H1 (cell line): Measurements from ENCODE around the gene MAS1. TPM values are rescaled to one million over a fixed set of nuclear protein-coding genes. Genes with fewer than 3 reads are reported as not detected.

Experiments used
- CTCF ChIA-PET: fragments of 300-600 bp; sonication (Branson Sonifier 250); formaldehyde crosslinking; loops from one replicate; lab custom pipeline; 2021; ENCODE audit not compliant: partially characterized antibody; lab: Charles Lee
- POLR2A ChIA-PET: fragments of 300-600 bp; sonication (Branson Sonifier 250); formaldehyde crosslinking; loops from one replicate; lab custom pipeline; 2021; ENCODE audit warnings: inconsistent platforms; ENCODE audit not compliant: partially characterized antibody; lab: Charles Lee
- DNase-seq, 2 experiments: peaks; one replicate each; pipeline versions ENCODE4 v3.0.0 to v3.0.0-alpha.2; 2010 to 2022; ENCODE audit warnings: low spot score in 2 of 2, low read depth in 1 of 2, mixed read lengths in 1 of 2
- FAIRE-seq: peaks from 2 replicates; lab custom pipeline; 2011; peaks lifted over from hg19 to GRCh38; lab: Jason Lieb, UNC
- H2AFZ ChIP-seq: 2 replicates; pipeline ENCODE4 v1.8.1; 2012; ENCODE audit warnings: low read length, inconsistent platforms
- H2AK5ac ChIP-seq: 2 replicates; pipeline ENCODE4 v1.6.1; 2013; ENCODE audit warnings: low read depth, low read length
- H2BK120ac ChIP-seq: replicated peaks from 2 replicates; pipeline ENCODE3; 2013; ENCODE audit warnings: low read depth, low read length, inconsistent platforms
- H2BK12ac ChIP-seq: 2 replicates; pipeline ENCODE4 v1.6.1; 2013; ENCODE audit warnings: low read depth, low read length
- H2BK15ac ChIP-seq: 2 replicates; pipeline ENCODE4 v1.6.1; 2013; ENCODE audit warnings: low read length
- H2BK20ac ChIP-seq: 2 replicates; pipeline ENCODE4 v1.6.1; 2013; ENCODE audit warnings: low read length
- H2BK5ac ChIP-seq: 2 replicates; pipeline ENCODE4 v1.6.1; 2013; ENCODE audit warnings: low read depth, low read length
- H3K14ac ChIP-seq: 2 replicates; pipeline ENCODE4 v1.6.1; 2013; ENCODE audit warnings: inconsistent platforms; ENCODE audit not compliant: insufficient read length
- H3K18ac ChIP-seq: 2 replicates; pipeline ENCODE4 v1.6.1; 2013; ENCODE audit warnings: low read length; ENCODE audit errors: extremely low read depth
- H3K23ac ChIP-seq: 2 replicates; pipeline ENCODE4 v1.6.1; 2013; ENCODE audit warnings: inconsistent platforms; ENCODE audit not compliant: insufficient read length
- H3K23me2 ChIP-seq: 2 replicates; pipeline ENCODE4 v1.6.1; 2013; ENCODE audit warnings: low read depth, low read length
- H3K27ac ChIP-seq: 2 replicates; pipeline ENCODE4 v1.6.1; 2011; ENCODE audit warnings: low read depth, low read length, inconsistent platforms
- H3K27me3 ChIP-seq, 4 experiments: replicated peaks in 1 of 4; 1 replicate in 1 of 4; 2 replicates in 3 of 4; pipeline versions ENCODE4 v1.6.1 to v1.8.1; 2011 to 2013; ENCODE audit warnings: low read length in 3 of 4, mild to moderate bottlenecking in 3 of 4, inconsistent platforms in 2 of 4, mixed read lengths in 2 of 4, moderate library complexity in 1 of 4; ENCODE audit not compliant: control insufficient read depth in 3 of 4, insufficient read depth in 3 of 4; ENCODE audit errors: extremely low read depth in 1 of 4
- H3K36me3 ChIP-seq, 4 experiments: 2 replicates each; pipeline versions ENCODE4 v1.6.1 to v1.8.1; 2011 to 2013; ENCODE audit warnings: mild to moderate bottlenecking in 4 of 4, low read length in 3 of 4, moderate library complexity in 2 of 4, control low read depth in 1 of 4, inconsistent platforms in 1 of 4; ENCODE audit not compliant: insufficient read depth in 4 of 4, control insufficient read depth in 2 of 4
- H3K4ac ChIP-seq: replicated peaks from 2 replicates; pipeline ENCODE3; 2013; ENCODE audit warnings: low read length, low read depth, mixed read lengths, inconsistent platforms; ENCODE audit not compliant: insufficient read length
- H3K4me1 ChIP-seq, 4 experiments: replicated peaks in 1 of 4; 1 replicate in 1 of 4; 2 replicates in 3 of 4; pipeline versions ENCODE4 v1.6.1 to v1.8.1; 2011 to 2013; ENCODE audit warnings: low read length in 3 of 4, inconsistent platforms in 2 of 4, mixed read lengths in 1 of 4; ENCODE audit not compliant: insufficient read depth in 4 of 4, control insufficient read depth in 3 of 4
- H3K4me2 ChIP-seq, 2 experiments: 2 replicates each; pipeline versions ENCODE4 v1.6.1 to v1.8.1; 2011 to 2013; ENCODE audit warnings: low read depth in 2 of 2, low read length in 2 of 2, control low read depth in 1 of 2, inconsistent platforms in 1 of 2, mild to moderate bottlenecking in 1 of 2; ENCODE audit not compliant: insufficient read depth in 1 of 2
- H3K4me3 ChIP-seq, 4 experiments: fragments of 200-600, 300-600 bp in 1 of 4; sonication (generic), shearing (Covaris generic), sonication (Bioruptor Twin) in 1 of 4; 2 replicates each; pipeline versions ENCODE4 v1.5.1 to v1.8.1; 2011 to 2016; ENCODE audit warnings: low read length in 4 of 4, low read depth in 3 of 4, control low read depth in 2 of 4, inconsistent platforms in 2 of 4, mild to moderate bottlenecking in 2 of 4, mixed read lengths in 1 of 4, moderate library complexity in 1 of 4; ENCODE audit not compliant: insufficient read depth in 2 of 4; ENCODE audit errors: extremely low read depth in 1 of 4
- H3K56ac ChIP-seq: replicated peaks from 2 replicates; pipeline ENCODE3; 2013; ENCODE audit warnings: low read depth, mild to moderate bottlenecking, mixed read lengths, low read length, inconsistent platforms; ENCODE audit not compliant: insufficient read length
- H3K79me1 ChIP-seq: 2 replicates; pipeline ENCODE4 v1.6.1; 2013; ENCODE audit warnings: low read depth, low read length, control low read depth
- H3K79me2 ChIP-seq, 2 experiments: 2 replicates each; pipeline versions ENCODE4 v1.6.1 to v1.8.1; 2012 to 2013; ENCODE audit warnings: low read length in 2 of 2, mild to moderate bottlenecking in 2 of 2, inconsistent platforms in 1 of 2; ENCODE audit not compliant: insufficient read depth in 2 of 2, control insufficient read depth in 1 of 2
- H3K9ac ChIP-seq, 4 experiments: replicated peaks in 1 of 4; 1 replicate in 1 of 4; 2 replicates in 3 of 4; pipeline versions ENCODE4 v1.6.1 to v1.8.1; 2011 to 2013; ENCODE audit warnings: low read depth in 3 of 4, low read length in 3 of 4, control low read depth in 2 of 4, mild to moderate bottlenecking in 2 of 4, moderate library complexity in 2 of 4, inconsistent platforms in 1 of 4; ENCODE audit errors: extremely low read depth in 1 of 4
- H3K9me3 ChIP-seq, 2 experiments: 2 replicates each; pipeline versions ENCODE4 v1.6.1 to v1.8.1; 2012 to 2013; ENCODE audit warnings: mild to moderate bottlenecking in 2 of 2, moderate library complexity in 2 of 2, control low read depth in 1 of 2, inconsistent platforms in 1 of 2, low read depth in 1 of 2, low read length in 1 of 2, mixed read lengths in 1 of 2; ENCODE audit not compliant: insufficient read depth in 2 of 2
- H4K20me1 ChIP-seq, 2 experiments: replicated peaks in 1 of 2; 2 replicates each; pipeline versions ENCODE3 to v1.8.1; 2011 to 2013; ENCODE audit warnings: inconsistent platforms in 2 of 2, low read length in 2 of 2, mild to moderate bottlenecking in 1 of 2; ENCODE audit not compliant: insufficient read depth in 2 of 2, control insufficient read depth in 1 of 2
- H4K5ac ChIP-seq: 2 replicates; pipeline ENCODE4 v1.6.1; 2013; ENCODE audit warnings: low read length, low read depth, mixed read lengths, inconsistent platforms; ENCODE audit not compliant: insufficient read length
- H4K8ac ChIP-seq: 2 replicates; pipeline ENCODE4 v1.8.0; 2013; ENCODE audit warnings: mild to moderate bottlenecking, moderate library complexity, low read length, inconsistent platforms; ENCODE audit not compliant: insufficient read depth; ENCODE audit errors: extremely low read depth
- H4K91ac ChIP-seq: replicated peaks from 2 replicates; pipeline ENCODE3; 2013; ENCODE audit warnings: low read length, mixed read lengths, inconsistent platforms; ENCODE audit not compliant: insufficient read length
- BCL11A ChIP-seq, 2 experiments: IDR thresholded peaks; one replicate each; pipeline ENCODE4 v1.6.1; 2011; ENCODE audit warnings: low read depth in 2 of 2, low read length in 2 of 2, mild to moderate bottlenecking in 2 of 2
- CHD2 ChIP-seq: IDR thresholded peaks from 2 replicates; pipeline ENCODE4 v1.6.1; 2012; ENCODE audit warnings: low read length, improper control_type of control experiment
- CTBP2 ChIP-seq: IDR thresholded peaks from 2 replicates; pipeline ENCODE4 v1.7.0; 2011; ENCODE audit warnings: borderline replicate concordance, mild to moderate bottlenecking, moderate library complexity, mixed read lengths, low read length; ENCODE audit not compliant: insufficient read depth, insufficient read length
- JUND ChIP-seq: IDR thresholded peaks from 2 replicates; pipeline ENCODE4 v1.6.1; 2011; ENCODE audit warnings: mild to moderate bottlenecking, improper control_type of control experiment, low read length
- POLR2A ChIP-seq, 2 experiments: IDR thresholded peaks; 1 replicate in 1 of 2; 2 replicates in 1 of 2; pipeline ENCODE4 v1.6.1; 2011; ENCODE audit warnings: low read depth in 2 of 2, low read length in 2 of 2, mild to moderate bottlenecking in 2 of 2; ENCODE audit errors: control extremely low read depth in 1 of 2
- RBBP5 ChIP-seq: IDR thresholded peaks from 2 replicates; pipeline ENCODE4 v1.7.1; 2012; ENCODE audit warnings: low read depth, mild to moderate bottlenecking, inconsistent platforms, low read length, moderate library complexity, borderline replicate concordance
- SP4 ChIP-seq: IDR thresholded peaks from 2 replicates; pipeline ENCODE4 v1.6.1; 2012; ENCODE audit warnings: low read length, inconsistent platforms
- TBP ChIP-seq: IDR thresholded peaks from 2 replicates; pipeline ENCODE4 v1.6.1; 2011; ENCODE audit warnings: low read depth, low read length, improper control_type of control experiment
- TEAD4 ChIP-seq: IDR thresholded peaks from 2 replicates; pipeline ENCODE4 v1.6.1; 2012; ENCODE audit warnings: low read depth, low read length, inconsistent platforms, mixed read lengths
- WGBS, 2 experiments: shearing (Covaris generic) in 1 of 2; methylation state at CpG; one replicate each; pipeline versions ENCODE4 v1.1.6 to v1.1.7; 2013 to 2015; ENCODE audit warnings: low lambda C conversion rate in 2 of 2, mixed read lengths in 2 of 2, inconsistent platforms in 1 of 2, low coverage in 1 of 2, missing lambda C conversion rate in 1 of 2; ENCODE audit not compliant: insufficient replicate concordance in 2 of 2, insufficient coverage in 1 of 2, insufficient read length in 1 of 2; ENCODE audit errors: extremely low coverage in 1 of 2, missing lambda C conversion rate in 1 of 2; 5-methylcytosine and 5-hydroxymethylcytosine counted together
- polyA plus RNA-seq, 7 experiments: library from polyadenylated mRNA; depleted of rRNA in 3 of 7; stranded (reverse) in 5 of 7; unstranded in 2 of 7; fragments of >200 nt in 5 of 7; fragments of 200-250 nt in 2 of 7; gene quantifications; 1 replicate in 5 of 7; 2 replicates in 1 of 7; 4 replicates in 1 of 7; pipeline versions ENCODE4 v1.2.1 to v1.2.3, GENCODE V29; 2011 to 2013; ENCODE audit warnings: missing spikeins in 2 of 7, mixed read lengths in 2 of 7
- total RNA-seq: library from RNA; stranded (reverse); fragmentation: NEBNext Ultra II Directional; extraction: Animal tissue kit (Norgen Biotek cat#: 25700); gene quantifications from 2 replicates; pipeline ENCODE4 v1.2.1, GENCODE V29; 2021
- TF ChIP-seq, protein P1 (sequence below): IDR thresholded peaks from 2 replicates; pipeline ENCODE4 v1.6.1; 2012; ENCODE audit warnings: inconsistent platforms
- TF ChIP-seq, protein P2 (sequence below): IDR thresholded peaks from 2 replicates; pipeline ENCODE4 v1.6.1; 2011; ENCODE audit warnings: low read depth, mild to moderate bottlenecking, low read length; ENCODE audit not compliant: insufficient read depth
- TF ChIP-seq, protein P3 (sequence below), 3 experiments: IDR thresholded peaks; 1 replicate in 2 of 3; 2 replicates in 1 of 3; pipeline versions ENCODE4 v1.5.1 to v1.6.1; 2011; ENCODE audit warnings: low read length in 3 of 3, mild to moderate bottlenecking in 3 of 3, inconsistent platforms in 2 of 3, low read depth in 1 of 3, moderate library complexity in 1 of 3; ENCODE audit not compliant: insufficient read depth in 1 of 3; ENCODE audit errors: control extremely low read depth in 1 of 3

Gene MAS1
- total and polyA plus RNA-seq, 2 of the 8 experiments (the other 6 are each of a cell fraction or from before 2014, with no cell fraction given): 0.02 TPM; not detected in 1

DNA sequence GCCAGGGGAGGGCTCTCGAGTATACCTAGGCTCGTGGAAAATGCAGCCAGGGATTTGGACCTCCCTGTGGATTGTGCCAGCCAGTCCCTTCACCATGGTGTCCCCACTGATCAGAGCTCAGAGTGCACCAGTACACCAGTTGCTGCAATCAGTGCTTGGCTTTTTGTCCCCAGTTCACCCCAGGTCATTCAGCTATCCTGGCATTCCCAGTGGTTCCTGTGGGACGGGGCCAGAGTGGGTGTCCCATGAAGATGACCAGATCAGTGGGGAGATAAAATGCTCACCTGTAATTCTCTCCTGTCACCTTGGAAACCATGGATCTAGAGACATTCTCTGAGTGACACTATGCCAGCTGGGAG is 23.8 kb downstream of the MAS1 start:
- FAIRE-seq: no peak
- H2BK20ac ChIP-seq: no peak overlapping the region
- no peaks in the 10 kb centered on the region for H3K79me2 ChIP-seq
- WGBS, 2 experiments: 78% methylated on average over 3 of the region's 3 CpGs; no CpG with 5 or more reads in 1 of the 2 experiments
- DNase-seq: no peak
- no peak overlapping the region for H2BK5ac ChIP-seq
- no peaks in the 10 kb centered on the region for H3K27me3 ChIP-seq
- H4K20me1 ChIP-seq: no peaks in the 10 kb centered on the region
- H2BK12ac ChIP-seq: no peak overlapping the region
- H3K4me2 ChIP-seq: no peak overlapping the region
- H2AK5ac ChIP-seq: no peak overlapping the region
- H3K27ac ChIP-seq: no peak overlapping the region
- no peaks in the 10 kb centered on the region for H3K79me1 ChIP-seq
- no peak overlapping the region for H3K14ac ChIP-seq
- H2BK120ac ChIP-seq: no peak overlapping the region
- H4K5ac ChIP-seq: no peak overlapping the region
- H3K23ac ChIP-seq: no peak overlapping the region
- H3K4ac ChIP-seq: no peak overlapping the region
- H3K9me3 ChIP-seq: no peaks in the 10 kb centered on the region
- ChIA-PET POLR2A (no interaction called here), CTCF (no interaction called here)
- no peaks in the 10 kb centered on the region for H3K36me3 ChIP-seq
- no peak overlapping the region for H4K91ac ChIP-seq
- H2BK15ac ChIP-seq: no peak overlapping the region
- no peak overlapping the region for H2AFZ ChIP-seq
- no peak overlapping the region for H3K9ac ChIP-seq
- no peaks in the 10 kb centered on the region for H3K4me1 ChIP-seq
- no peak overlapping the region for H4K8ac ChIP-seq
- H3K23me2 ChIP-seq: no peaks in the 10 kb centered on the region
- no peak overlapping the region for H3K56ac ChIP-seq
- no peak overlapping the region for H3K4me3 ChIP-seq
- no peak overlapping the region for H3K18ac ChIP-seq
- TF ChIP-seq, protein P1, sequence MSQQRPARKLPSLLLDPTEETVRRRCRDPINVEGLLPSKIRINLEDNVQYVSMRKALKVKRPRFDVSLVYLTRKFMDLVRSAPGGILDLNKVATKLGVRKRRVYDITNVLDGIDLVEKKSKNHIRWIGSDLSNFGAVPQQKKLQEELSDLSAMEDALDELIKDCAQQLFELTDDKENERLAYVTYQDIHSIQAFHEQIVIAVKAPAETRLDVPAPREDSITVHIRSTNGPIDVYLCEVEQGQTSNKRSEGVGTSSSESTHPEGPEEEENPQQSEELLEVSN: no peak
- TF ChIP-seq, protein P2, sequence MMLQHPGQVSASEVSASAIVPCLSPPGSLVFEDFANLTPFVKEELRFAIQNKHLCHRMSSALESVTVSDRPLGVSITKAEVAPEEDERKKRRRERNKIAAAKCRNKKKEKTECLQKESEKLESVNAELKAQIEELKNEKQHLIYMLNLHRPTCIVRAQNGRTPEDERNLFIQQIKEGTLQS: no peak
- no peak for TF ChIP-seq POLR2A (IDR thresholded peaks at IDR 0.05; ENCODE audit: control extremely low read depth in 1 of 2, low read depth in 2 of 2, low read length in 2 of 2)
- TF ChIP-seq TEAD4: no peak
- TF ChIP-seq JUND: no peak
- TF ChIP-seq CTBP2: no peak
- TF ChIP-seq RBBP5: no peak
- TF ChIP-seq, protein P3, sequence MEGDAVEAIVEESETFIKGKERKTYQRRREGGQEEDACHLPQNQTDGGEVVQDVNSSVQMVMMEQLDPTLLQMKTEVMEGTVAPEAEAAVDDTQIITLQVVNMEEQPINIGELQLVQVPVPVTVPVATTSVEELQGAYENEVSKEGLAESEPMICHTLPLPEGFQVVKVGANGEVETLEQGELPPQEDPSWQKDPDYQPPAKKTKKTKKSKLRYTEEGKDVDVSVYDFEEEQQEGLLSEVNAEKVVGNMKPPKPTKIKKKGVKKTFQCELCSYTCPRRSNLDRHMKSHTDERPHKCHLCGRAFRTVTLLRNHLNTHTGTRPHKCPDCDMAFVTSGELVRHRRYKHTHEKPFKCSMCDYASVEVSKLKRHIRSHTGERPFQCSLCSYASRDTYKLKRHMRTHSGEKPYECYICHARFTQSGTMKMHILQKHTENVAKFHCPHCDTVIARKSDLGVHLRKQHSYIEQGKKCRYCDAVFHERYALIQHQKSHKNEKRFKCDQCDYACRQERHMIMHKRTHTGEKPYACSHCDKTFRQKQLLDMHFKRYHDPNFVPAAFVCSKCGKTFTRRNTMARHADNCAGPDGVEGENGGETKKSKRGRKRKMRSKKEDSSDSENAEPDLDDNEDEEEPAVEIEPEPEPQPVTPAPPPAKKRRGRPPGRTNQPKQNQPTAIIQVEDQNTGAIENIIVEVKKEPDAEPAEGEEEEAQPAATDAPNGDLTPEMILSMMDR (IDR thresholded peaks at IDR 0.05; ENCODE audit: control extremely low read depth in 1 of 3, insufficient read depth in 1 of 3, low read depth in 1 of 3, low read length in 3 of 3): no peak
- TF ChIP-seq CHD2: no peak
- TF ChIP-seq TBP: no peak
- TF ChIP-seq BCL11A (IDR thresholded peaks at IDR 0.05; ENCODE audit: low read depth in 2 of 2, low read length in 2 of 2): no peak
- TF ChIP-seq SP4: no peak
